Neural crest cell (in vitro differentiated cells): Measurements from ENCODE around the gene CD8B2. TPM values are rescaled to one million over a fixed set of nuclear protein-coding genes. Genes with fewer than 3 reads are reported as not detected.

Experiments
- DNase-seq: peaks from one replicate; pipeline ENCODE4 v3.0.0; 2021; ENCODE audit warnings: low read depth, mixed read lengths, low spot score
- H3K27ac Mint-ChIP-seq: one replicate; pipeline ENCODE4 v1.8.0; 2021; ENCODE audit warnings: mild to moderate bottlenecking, mixed read lengths; ENCODE audit not compliant: unreplicated experiment
- H3K27me3 Mint-ChIP-seq: 2 replicates; pipeline ENCODE4 v1.8.0; 2021; ENCODE audit warnings: low read depth, mild to moderate bottlenecking, mixed read lengths
- H3K36me3 Mint-ChIP-seq: 2 replicates; pipeline ENCODE4 v1.8.0; 2021; ENCODE audit warnings: low read depth, mild to moderate bottlenecking, mixed read lengths
- H3K4me1 Mint-ChIP-seq: 2 replicates; pipeline ENCODE4 v1.8.0; 2021; ENCODE audit warnings: mixed read lengths
- H3K4me3 Mint-ChIP-seq: one replicate; pipeline ENCODE4 v1.8.0; 2021; ENCODE audit warnings: mild to moderate bottlenecking, mixed read lengths
- H3K9me3 Mint-ChIP-seq: 2 replicates; pipeline ENCODE4 v1.8.0; 2021; ENCODE audit warnings: mixed read lengths
- CTCF ChIP-seq: fragments of 200-600 bp; sonication (generic); conservative IDR thresholded peaks from 2 replicates; pipeline ENCODE4 v1.5.0; 2021; ENCODE audit warnings: antibody characterized with exemption, mild to moderate bottlenecking
- total RNA-seq: library from RNA; stranded (reverse); gene quantifications from 2 replicates; pipeline ENCODE4 v1.2.1, GENCODE V29; 2021

Gene CD8B2
- total RNA-seq, 1 donor from 2014 or later = not detected

DNA sequence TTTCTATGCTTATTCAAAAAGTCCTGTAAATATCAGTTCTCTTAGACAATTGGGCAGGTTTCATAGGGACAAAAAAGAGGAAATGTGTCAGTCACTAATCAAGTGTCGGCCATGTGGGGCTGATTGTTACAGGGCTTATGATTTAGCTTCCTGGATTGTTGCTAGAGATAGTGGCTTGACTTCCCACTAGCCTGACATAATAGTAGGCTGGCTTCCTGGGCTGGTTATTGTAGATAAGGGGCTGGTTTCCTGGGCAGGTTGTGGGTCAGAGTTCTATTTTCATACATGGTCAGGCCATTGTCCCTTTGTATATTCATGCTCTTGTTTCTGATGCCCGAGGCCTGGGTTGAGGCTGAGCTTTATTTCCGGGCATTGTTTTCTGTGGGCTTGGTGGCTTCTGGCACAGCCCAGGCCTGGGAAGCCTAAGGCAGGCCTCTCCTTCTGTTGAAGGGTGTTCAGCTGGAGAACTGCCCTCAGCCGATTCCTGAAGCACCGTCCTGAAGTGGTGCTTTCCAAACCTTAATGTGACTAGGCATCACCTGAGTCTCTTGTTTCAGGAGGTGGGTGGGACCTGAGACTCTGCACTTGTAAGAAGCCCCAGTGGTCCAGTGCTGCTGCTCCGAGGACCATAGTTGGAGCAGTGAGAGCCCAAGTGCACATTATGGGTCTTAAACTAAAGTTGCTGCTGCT lies 37.0 kb downstream of the CD8B2 start:
- Mint-ChIP-seq H3K27me3 (no peaks in the 10 kb centered on the region), H3K4me1 (no peaks in the 10 kb centered on the region), H3K36me3 (no peaks in the 10 kb centered on the region), H3K9me3 (peaks cover 4% of the 10 kb centered on the region), H3K27ac (peak overlapping the region; percentile 57), H3K4me3 (no peak overlapping the region)
- TF ChIP-seq CTCF = no peak
- no peak for DNase-seq

DNA sequence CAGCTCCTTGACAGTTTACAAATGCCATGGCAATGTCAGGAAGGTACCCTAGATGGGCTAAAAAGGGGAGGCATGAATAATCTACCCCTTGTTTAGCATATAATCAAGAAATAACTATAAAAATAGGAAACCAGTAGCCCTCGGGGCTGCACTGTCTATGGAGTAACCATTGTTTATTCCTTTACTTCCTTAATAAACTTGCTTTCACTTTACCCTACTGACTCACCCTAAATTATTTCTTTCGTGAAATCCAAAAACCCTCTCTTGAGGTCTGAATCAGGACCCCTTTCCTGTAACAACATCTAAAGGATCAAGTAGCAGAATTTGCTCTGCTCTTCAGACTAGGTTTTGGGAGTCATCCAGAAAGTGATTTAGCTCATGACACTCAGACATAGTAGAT lies 43.7 kb downstream of the CD8B2 start:
- H3K4me3 Mint-ChIP-seq = no peak overlapping the region
- DNase-seq = no peak
- H3K4me1 Mint-ChIP-seq = peaks cover 9% of the 10 kb centered on the region
- no peak for TF ChIP-seq CTCF
- H3K36me3 Mint-ChIP-seq = no peaks in the 10 kb centered on the region
- H3K27me3 Mint-ChIP-seq = peaks cover 2% of the 10 kb centered on the region
- no peaks in the 10 kb centered on the region for H3K9me3 Mint-ChIP-seq
- H3K27ac Mint-ChIP-seq = no peak overlapping the region

DNA sequence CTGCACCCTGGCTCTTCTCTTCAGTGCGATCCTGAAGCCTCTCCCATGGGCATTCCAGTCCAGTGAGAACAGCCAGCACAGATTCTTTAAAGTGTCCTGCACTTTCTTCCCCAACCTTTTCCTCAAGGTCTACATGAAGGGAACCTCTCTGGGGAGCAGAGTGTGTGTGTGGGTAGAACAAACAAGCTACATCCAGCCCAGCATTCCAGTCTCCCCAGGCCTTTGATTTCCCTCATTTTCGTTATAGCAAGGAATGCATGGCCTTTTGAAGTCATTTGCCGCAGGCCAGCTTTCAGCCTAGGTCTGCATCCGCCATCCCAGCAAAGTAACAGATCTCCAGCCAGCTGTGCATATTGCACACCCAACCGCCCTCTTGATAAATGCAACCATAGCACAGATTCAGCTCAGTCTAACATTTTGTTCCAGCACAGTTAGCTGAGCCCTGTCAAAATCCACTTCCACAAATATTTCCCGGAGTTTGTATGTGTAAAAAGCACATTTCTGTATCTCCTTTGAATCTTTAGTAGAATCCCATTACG lies 44.6 kb downstream of the CD8B2 start:
- DNase-seq = no peak
- peaks cover 9% of the 10 kb centered on the region for H3K4me1 Mint-ChIP-seq
- no peak overlapping the region for H3K4me3 Mint-ChIP-seq
- no peaks in the 10 kb centered on the region for H3K36me3 Mint-ChIP-seq
- no peak overlapping the region for H3K27ac Mint-ChIP-seq
- no peak for TF ChIP-seq CTCF
- no peaks in the 10 kb centered on the region for H3K9me3 Mint-ChIP-seq
- H3K27me3 Mint-ChIP-seq = peaks cover 2% of the 10 kb centered on the region

GRCh38 chr2:106532236-106532635 lies 45.1 kb downstream of the CD8B2 start:
- Mint-ChIP-seq H3K9me3 (no peaks in the 10 kb centered on the region), H3K4me1 (peaks cover 9% of the 10 kb centered on the region), H3K27ac (no peak overlapping the region), H3K27me3 (peaks cover 2% of the 10 kb centered on the region), H3K4me3 (no peak overlapping the region), H3K36me3 (no peaks in the 10 kb centered on the region)
- DNase-seq = no peak
- no peak for TF ChIP-seq CTCF

DNA sequence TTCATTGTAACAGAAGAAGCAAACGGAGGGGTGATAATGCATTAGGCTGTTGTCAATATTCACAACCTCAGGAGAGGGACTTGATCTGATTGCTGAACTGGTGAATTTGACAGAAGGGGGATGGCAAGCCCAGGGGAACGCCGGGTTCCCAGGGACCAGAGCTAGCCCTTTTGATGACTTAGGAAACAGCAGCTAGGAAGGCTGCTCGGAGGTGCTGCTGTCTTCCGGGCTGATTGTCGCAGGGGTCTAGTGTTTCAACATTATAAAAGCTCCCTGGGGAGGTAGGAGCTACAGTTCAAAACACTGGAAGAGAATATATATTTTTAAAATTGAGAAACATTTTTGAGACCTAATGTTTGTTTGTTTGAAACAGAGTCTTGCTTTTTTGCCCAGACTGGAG lies 47.3 kb downstream of the CD8B2 start:
- Mint-ChIP-seq H3K9me3 (no peaks in the 10 kb centered on the region), H3K4me3 (no peak overlapping the region), H3K27ac (no peak overlapping the region), H3K27me3 (peaks cover 2% of the 10 kb centered on the region), H3K36me3 (no peaks in the 10 kb centered on the region), H3K4me1 (peaks cover 9% of the 10 kb centered on the region)
- DNase-seq = no peak
- no peak for TF ChIP-seq CTCF
